Neural cell (in vitro differentiated cells): ENCODE measurements around the gene UBQLN2. TPM values are rescaled to one million over a fixed set of nuclear protein-coding genes. Genes with fewer than 3 reads are reported as not detected.

Experiments used
- H2AFZ ChIP-seq: fragments of 200-600, 300-800 bp; sonication (generic), shearing (Covaris generic); 2 replicates; pipeline ENCODE4 v1.6.0; 2014; ENCODE audit warnings: low read depth, mild to moderate bottlenecking, antibody characterized with exemption, low read length, moderate library complexity
- H3F3A ChIP-seq: fragments of 200-600 bp; shearing (Covaris generic); 2 replicates; pipeline ENCODE4 v1.6.1; 2016; ENCODE audit warnings: mild to moderate bottlenecking, moderate library complexity, mixed read lengths, antibody characterized with exemption, low read length; ENCODE audit not compliant: insufficient read depth, poor library complexity, severe bottlenecking
- H3K27ac ChIP-seq: fragments of 200-600, 300-800 bp; sonication (generic), shearing (Covaris generic); 2 replicates; pipeline ENCODE4 v1.5.1; 2014; ENCODE audit warnings: mild to moderate bottlenecking, low read length, moderate library complexity
- H3K27me3 ChIP-seq: fragments of 300-800, 200-600 bp; sonication (generic), shearing (Covaris generic); 2 replicates; pipeline ENCODE4 v1.6.0; 2014; ENCODE audit warnings: mild to moderate bottlenecking, low read depth, low read length, moderate library complexity; ENCODE audit not compliant: insufficient read depth
- H3K36me3 ChIP-seq: fragments of 300-800, 200-600 bp; sonication (generic), shearing (Covaris generic); 2 replicates; pipeline ENCODE4 v1.5.1; 2014; ENCODE audit warnings: mild to moderate bottlenecking, antibody characterized with exemption, low read length, moderate library complexity; ENCODE audit not compliant: insufficient read depth
- H3K4me2 ChIP-seq: fragments of 300-800, 200-600 bp; sonication (generic), shearing (Covaris generic); 2 replicates; pipeline ENCODE4 v1.6.0; 2014; ENCODE audit warnings: mild to moderate bottlenecking, low read length
- H3K4me3 ChIP-seq: fragments of 300-800, 200-600 bp; sonication (generic), shearing (Covaris generic); 2 replicates; pipeline ENCODE4 v1.5.1; 2014; ENCODE audit warnings: mild to moderate bottlenecking, low read length, moderate library complexity
- H3K79me2 ChIP-seq: fragments of 200-600 bp; shearing (Covaris generic); replicated peaks from 2 replicates; pipeline ENCODE4 v1.6.0; 2014; ENCODE audit warnings: mild to moderate bottlenecking, low read length, moderate library complexity; ENCODE audit not compliant: insufficient read depth
- H3K9ac ChIP-seq: fragments of 300-800, 200-600 bp; sonication (generic), shearing (Covaris generic); 2 replicates; pipeline ENCODE4 v1.6.1; 2016; ENCODE audit warnings: mild to moderate bottlenecking, low read length, mixed read lengths
- H3K9me2 ChIP-seq: fragments of 200-600 bp; shearing (Covaris generic); 2 replicates; pipeline ENCODE4 v1.6.1; 2016; ENCODE audit warnings: mild to moderate bottlenecking, low read length, mixed read lengths; ENCODE audit not compliant: insufficient read depth
- H3K9me3 ChIP-seq: fragments of 200-600, 300-800 bp; sonication (generic), shearing (Covaris generic); 2 replicates; pipeline ENCODE4 v1.6.1; 2016; ENCODE audit warnings: mild to moderate bottlenecking, mixed run types, low read length, moderate library complexity, mixed read lengths
- H4K20me1 ChIP-seq: fragments of 200-600 bp; shearing (Covaris generic); 2 replicates; pipeline ENCODE4 v1.6.1; 2016; ENCODE audit warnings: mild to moderate bottlenecking, mixed run types; ENCODE audit not compliant: insufficient read depth
- EP300 ChIP-seq: fragments of 450-650 bp; conservative IDR thresholded peaks from 2 replicates; pipeline ENCODE4 v1.6.1; 2014; ENCODE audit warnings: antibody characterized with exemption, mild to moderate bottlenecking, moderate library complexity; ENCODE audit not compliant: poor library complexity, severe bottlenecking
- EZH2 ChIP-seq: fragments of 200-600, 300-800 bp; shearing (Covaris generic), sonication (generic); IDR thresholded peaks from 2 replicates; pipeline ENCODE4 v1.6.1; 2014; ENCODE audit warnings: antibody characterized with exemption, low read length, borderline replicate concordance, mild to moderate bottlenecking; ENCODE audit not compliant: insufficient read depth, poor library complexity, severe bottlenecking
- MXI1 ChIP-seq: fragments of 450-650 bp; conservative IDR thresholded peaks from 2 replicates; pipeline ENCODE4 v1.6.1; 2014; ENCODE audit warnings: antibody characterized with exemption, mild to moderate bottlenecking; ENCODE audit not compliant: poor library complexity, severe bottlenecking
- POLR2AphosphoS5 ChIP-seq: IDR thresholded peaks from 2 replicates; pipeline ENCODE4 v1.6.1; 2012
- RAD21 ChIP-seq: fragments of 450-650 bp; conservative IDR thresholded peaks from 2 replicates; pipeline ENCODE4 v1.6.1; 2014; ENCODE audit warnings: antibody characterized with exemption, mild to moderate bottlenecking, moderate library complexity
- SMC3 ChIP-seq: fragments of 450-650 bp; conservative IDR thresholded peaks from 2 replicates; pipeline ENCODE4 v1.6.1; 2014; ENCODE audit warnings: antibody characterized with exemption, mild to moderate bottlenecking, moderate library complexity; ENCODE audit not compliant: poor library complexity
- polyA plus RNA-seq: library from polyadenylated mRNA; depleted of rRNA; stranded (reverse); fragments of >200 nt; gene quantifications from 2 replicates; pipeline ENCODE4 v1.2.3, GENCODE V29; 2014
- TF ChIP-seq, protein P1 (sequence below): IDR thresholded peaks from 2 replicates; pipeline ENCODE4 v1.6.1; 2012; ENCODE audit warnings: borderline replicate concordance
- TF ChIP-seq, protein P2 (sequence below): fragments of 450-650 bp; IDR thresholded peaks from 2 replicates; pipeline ENCODE4 v1.5.1; 2014; ENCODE audit warnings: antibody characterized with exemption, mild to moderate bottlenecking, moderate library complexity; ENCODE audit not compliant: poor library complexity, severe bottlenecking

UBQLN2 gene
- polyA plus RNA-seq, 1 donor from 2014 or later = 16.6 TPM

DNA sequence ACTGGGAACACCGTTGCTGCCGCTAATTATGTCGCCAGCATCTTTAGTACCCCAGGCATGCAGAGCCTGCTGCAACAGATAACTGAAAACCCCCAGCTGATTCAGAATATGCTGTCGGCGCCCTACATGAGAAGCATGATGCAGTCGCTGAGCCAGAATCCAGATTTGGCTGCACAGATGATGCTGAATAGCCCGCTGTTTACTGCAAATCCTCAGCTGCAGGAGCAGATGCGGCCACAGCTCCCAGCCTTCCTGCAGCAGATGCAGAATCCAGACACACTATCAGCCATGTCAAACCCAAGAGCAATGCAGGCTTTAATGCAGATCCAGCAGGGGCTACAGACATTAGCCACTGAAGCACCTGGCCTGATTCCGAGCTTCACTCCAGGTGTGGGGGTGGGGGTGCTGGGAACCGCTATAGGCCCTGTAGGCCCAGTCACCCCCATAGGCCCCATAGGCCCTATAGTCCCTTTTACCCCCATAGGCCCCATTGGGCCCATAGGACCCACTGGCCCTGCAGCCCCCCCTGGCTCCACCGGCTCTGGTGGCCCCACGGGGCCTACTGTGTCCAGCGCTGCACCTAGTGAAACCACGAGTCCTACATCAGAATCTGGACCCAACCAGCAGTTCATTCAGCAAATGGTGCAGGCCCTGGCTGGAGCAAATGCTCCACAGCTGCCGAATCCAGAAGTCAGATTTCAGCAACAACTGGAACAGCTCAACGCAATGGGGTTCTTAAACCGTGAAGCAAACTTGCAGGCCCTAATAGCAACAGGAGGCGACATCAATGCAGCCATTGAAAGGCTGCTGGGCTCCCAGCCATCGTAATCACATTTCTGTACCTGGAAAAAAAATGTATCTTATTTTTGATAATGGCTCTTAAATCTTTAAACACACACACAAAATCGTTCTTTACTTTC, 1.8 kb downstream of the UBQLN2 start:
- peak overlapping the region; percentile 63 for H3K4me2 ChIP-seq
- H3K9me2 ChIP-seq = no peaks in the 10 kb centered on the region
- peak overlapping the region; percentile 97 for H3K27ac ChIP-seq
- TF ChIP-seq, protein P1, sequence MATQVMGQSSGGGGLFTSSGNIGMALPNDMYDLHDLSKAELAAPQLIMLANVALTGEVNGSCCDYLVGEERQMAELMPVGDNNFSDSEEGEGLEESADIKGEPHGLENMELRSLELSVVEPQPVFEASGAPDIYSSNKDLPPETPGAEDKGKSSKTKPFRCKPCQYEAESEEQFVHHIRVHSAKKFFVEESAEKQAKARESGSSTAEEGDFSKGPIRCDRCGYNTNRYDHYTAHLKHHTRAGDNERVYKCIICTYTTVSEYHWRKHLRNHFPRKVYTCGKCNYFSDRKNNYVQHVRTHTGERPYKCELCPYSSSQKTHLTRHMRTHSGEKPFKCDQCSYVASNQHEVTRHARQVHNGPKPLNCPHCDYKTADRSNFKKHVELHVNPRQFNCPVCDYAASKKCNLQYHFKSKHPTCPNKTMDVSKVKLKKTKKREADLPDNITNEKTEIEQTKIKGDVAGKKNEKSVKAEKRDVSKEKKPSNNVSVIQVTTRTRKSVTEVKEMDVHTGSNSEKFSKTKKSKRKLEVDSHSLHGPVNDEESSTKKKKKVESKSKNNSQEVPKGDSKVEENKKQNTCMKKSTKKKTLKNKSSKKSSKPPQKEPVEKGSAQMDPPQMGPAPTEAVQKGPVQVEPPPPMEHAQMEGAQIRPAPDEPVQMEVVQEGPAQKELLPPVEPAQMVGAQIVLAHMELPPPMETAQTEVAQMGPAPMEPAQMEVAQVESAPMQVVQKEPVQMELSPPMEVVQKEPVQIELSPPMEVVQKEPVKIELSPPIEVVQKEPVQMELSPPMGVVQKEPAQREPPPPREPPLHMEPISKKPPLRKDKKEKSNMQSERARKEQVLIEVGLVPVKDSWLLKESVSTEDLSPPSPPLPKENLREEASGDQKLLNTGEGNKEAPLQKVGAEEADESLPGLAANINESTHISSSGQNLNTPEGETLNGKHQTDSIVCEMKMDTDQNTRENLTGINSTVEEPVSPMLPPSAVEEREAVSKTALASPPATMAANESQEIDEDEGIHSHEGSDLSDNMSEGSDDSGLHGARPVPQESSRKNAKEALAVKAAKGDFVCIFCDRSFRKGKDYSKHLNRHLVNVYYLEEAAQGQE = no peak
- TF ChIP-seq SMC3 (no peak), RAD21 (no peak), MXI1 (peak; percentile 5), EZH2 (no peak), EP300 (no peak)
- TF ChIP-seq, protein P2, sequence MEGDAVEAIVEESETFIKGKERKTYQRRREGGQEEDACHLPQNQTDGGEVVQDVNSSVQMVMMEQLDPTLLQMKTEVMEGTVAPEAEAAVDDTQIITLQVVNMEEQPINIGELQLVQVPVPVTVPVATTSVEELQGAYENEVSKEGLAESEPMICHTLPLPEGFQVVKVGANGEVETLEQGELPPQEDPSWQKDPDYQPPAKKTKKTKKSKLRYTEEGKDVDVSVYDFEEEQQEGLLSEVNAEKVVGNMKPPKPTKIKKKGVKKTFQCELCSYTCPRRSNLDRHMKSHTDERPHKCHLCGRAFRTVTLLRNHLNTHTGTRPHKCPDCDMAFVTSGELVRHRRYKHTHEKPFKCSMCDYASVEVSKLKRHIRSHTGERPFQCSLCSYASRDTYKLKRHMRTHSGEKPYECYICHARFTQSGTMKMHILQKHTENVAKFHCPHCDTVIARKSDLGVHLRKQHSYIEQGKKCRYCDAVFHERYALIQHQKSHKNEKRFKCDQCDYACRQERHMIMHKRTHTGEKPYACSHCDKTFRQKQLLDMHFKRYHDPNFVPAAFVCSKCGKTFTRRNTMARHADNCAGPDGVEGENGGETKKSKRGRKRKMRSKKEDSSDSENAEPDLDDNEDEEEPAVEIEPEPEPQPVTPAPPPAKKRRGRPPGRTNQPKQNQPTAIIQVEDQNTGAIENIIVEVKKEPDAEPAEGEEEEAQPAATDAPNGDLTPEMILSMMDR = no peak
- H3K36me3 ChIP-seq = no peaks in the 10 kb centered on the region
- no peaks in the 10 kb centered on the region for H3K9me3 ChIP-seq
- H4K20me1 ChIP-seq = no peaks in the 10 kb centered on the region
- no peaks in the 10 kb centered on the region for H3F3A ChIP-seq
- no peaks in the 10 kb centered on the region for H3K27me3 ChIP-seq
- H3K4me3 ChIP-seq = peak overlapping the region; percentile 83
- H3K79me2 ChIP-seq = peaks cover 55% of the 10 kb centered on the region
- no peak overlapping the region for H2AFZ ChIP-seq
- H3K9ac ChIP-seq = peak overlapping the region; percentile 92

- no peak overlapping the region for H3K4me2 ChIP-seq
- H3F3A ChIP-seq = no peaks in the 10 kb centered on the region
- TF ChIP-seq, protein P1 = no peak
- TF ChIP-seq RAD21 = no peak
- no peak for TF ChIP-seq SMC3
- no peak for TF ChIP-seq POLR2AphosphoS5
- no peak for TF ChIP-seq EP300
- H3K36me3 ChIP-seq = no peaks in the 10 kb centered on the region
- no peak overlapping the region for H3K4me3 ChIP-seq
- H3K9me3 ChIP-seq = no peaks in the 10 kb centered on the region
- no peak overlapping the region for H3K27ac ChIP-seq
- H3K9me2 ChIP-seq = no peaks in the 10 kb centered on the region
- no peaks in the 10 kb centered on the region for H3K27me3 ChIP-seq
- peaks cover 47% of the 10 kb centered on the region for H3K79me2 ChIP-seq
- no peak overlapping the region for H3K9ac ChIP-seq
- H2AFZ ChIP-seq = no peak overlapping the region
- no peaks in the 10 kb centered on the region for H4K20me1 ChIP-seq
Observed at GRCh38 chrX:56569378-56570057, 6.1 kb downstream of the UBQLN2 start.
